ENCODE results near the gene COL15A1.

COL15A1 gene

DNA sequence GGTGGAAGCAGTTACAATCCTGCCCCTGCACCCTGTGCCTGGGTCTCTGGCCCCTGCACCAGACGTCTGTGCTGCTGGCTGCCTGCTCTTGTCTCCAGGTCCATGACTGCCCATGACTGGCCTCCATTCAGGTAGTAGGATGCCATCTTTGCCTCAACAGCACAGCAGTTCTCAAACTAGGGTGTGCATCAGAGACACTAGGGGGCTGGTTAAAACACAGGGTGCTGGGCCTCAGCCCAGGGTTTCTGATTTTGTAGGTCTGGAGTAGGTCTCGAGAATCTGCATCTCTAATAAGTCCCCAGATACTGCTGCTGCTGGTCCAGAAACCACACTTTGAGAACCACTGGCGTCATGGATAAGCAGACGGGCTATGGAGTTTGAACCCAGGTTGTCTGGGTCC lies 24.0 kb downstream of the COL15A1 start:
- H3K4me3 ChIP-seq (ENCODE audit: low read length), result no peak overlapping the region
- DNase-seq (ENCODE audit: low read depth), result no peak
- TF ChIP-seq, protein P1, sequence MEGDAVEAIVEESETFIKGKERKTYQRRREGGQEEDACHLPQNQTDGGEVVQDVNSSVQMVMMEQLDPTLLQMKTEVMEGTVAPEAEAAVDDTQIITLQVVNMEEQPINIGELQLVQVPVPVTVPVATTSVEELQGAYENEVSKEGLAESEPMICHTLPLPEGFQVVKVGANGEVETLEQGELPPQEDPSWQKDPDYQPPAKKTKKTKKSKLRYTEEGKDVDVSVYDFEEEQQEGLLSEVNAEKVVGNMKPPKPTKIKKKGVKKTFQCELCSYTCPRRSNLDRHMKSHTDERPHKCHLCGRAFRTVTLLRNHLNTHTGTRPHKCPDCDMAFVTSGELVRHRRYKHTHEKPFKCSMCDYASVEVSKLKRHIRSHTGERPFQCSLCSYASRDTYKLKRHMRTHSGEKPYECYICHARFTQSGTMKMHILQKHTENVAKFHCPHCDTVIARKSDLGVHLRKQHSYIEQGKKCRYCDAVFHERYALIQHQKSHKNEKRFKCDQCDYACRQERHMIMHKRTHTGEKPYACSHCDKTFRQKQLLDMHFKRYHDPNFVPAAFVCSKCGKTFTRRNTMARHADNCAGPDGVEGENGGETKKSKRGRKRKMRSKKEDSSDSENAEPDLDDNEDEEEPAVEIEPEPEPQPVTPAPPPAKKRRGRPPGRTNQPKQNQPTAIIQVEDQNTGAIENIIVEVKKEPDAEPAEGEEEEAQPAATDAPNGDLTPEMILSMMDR (conservative IDR thresholded peaks at IDR 0.05; ENCODE audit: low read depth, low read length), result no peak

DNA sequence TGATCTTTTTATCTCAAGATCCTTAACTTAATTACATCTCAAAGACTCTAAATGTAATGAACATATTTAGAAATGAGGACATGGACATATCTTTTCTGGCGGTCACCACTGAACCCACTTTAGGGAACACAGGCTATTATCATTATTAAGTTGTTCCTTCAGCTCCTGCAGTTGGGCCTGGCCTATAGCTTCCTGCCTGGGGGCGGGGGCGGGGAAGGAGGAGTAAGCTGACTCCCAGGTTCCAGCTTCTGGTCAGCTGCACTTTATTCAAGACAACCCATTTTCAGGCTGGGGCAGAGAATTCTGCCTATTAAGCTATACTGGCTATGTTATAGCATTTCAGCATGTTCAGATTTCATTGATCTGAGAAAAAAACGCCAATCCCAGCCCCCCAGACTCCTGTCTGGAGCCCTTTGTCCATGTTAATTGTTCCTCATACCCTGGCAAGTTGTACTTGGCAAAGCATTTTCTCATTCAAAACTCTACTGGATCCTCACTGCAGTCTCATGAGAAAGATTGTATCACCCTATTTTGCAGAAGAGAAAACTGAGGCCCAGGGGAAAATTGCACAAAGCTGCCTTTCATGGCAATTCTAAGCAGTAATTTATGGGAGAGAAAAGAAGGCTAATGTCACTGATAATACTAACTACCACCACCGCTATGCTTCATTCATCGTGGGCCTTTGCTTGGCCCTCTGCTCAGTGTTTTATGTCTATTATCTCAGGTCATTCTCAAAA lies 25.1 kb downstream of the COL15A1 start:
- H3K4me3 ChIP-seq (ENCODE audit: low read length), result no peak overlapping the region
- DNase-seq (ENCODE audit: low read depth), result no peak
- TF ChIP-seq, protein P1 (conservative IDR thresholded peaks at IDR 0.05; ENCODE audit: low read depth, low read length), result no peak

DNA sequence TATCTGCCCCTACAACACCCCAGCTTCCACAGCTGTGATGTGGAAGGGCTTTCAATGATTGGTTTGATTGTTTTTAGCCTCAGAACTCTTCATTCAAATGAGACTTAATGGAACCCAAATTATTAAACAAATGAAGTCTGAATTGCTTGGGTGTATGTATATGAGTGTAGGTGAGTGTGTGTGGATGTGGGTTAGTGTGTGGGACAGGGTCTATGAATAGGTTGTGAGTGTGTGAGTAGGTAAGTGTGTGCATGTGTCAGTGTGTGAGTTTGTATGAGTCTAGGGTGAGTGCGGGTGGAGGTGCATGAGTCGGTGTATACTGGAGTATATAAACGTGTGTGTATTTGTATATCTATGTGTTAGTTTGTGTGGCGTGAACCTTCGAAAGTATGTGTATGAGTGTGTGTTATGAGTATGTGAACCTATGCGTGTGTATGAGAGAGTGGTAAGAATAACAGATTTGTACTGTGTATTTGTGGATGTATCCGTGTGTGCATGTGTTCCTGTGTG lies 26.9 kb downstream of the COL15A1 start:
- no peak for DNase-seq (ENCODE audit: low read depth)
- TF ChIP-seq, protein P1 (conservative IDR thresholded peaks at IDR 0.05; ENCODE audit: low read depth, low read length), result no peak
- H3K4me3 ChIP-seq (ENCODE audit: low read length), result no peak overlapping the region

DNA sequence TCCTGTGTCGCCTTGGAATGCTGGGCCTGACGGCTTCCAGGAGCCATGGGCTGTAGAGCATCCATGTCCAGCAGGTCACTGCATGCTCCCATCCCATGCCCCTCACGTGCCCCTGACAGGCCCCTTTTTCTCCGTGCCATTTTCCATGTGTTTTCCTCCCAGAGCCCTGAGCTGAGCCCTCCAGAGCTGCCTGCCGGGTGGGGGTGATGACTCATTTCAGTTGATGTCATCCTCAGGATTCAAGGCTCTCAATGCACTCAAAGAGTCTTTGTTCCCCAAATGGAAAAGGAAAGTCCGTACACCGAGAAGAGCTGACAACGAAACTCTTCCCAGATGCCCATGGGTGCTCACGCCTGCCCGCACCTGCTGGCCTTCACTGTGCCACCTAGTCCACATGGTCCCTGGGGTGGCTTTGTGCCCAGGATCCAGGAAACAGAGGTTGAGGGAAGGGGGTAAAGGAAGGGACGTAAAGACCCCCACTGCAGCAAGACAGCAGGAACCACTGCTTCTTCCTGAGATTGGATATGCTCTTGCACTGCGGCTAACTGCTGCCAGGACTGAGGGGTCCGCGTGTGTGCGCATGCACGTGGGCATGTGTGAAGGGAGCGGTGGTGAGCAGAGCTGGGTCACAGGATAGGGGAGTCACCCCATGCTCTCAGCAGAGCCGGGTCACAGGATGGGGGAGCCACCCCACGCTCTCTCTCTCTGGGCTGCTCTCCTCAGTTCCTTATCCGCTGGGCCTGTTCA lies 27.6 kb downstream of the COL15A1 start:
- peak; percentile 38 for DNase-seq (ENCODE audit: low read depth)
- TF ChIP-seq, protein P1 (conservative IDR thresholded peaks at IDR 0.05; ENCODE audit: low read depth, low read length), result no peak
- H3K4me3 ChIP-seq (ENCODE audit: low read length), result no peak overlapping the region

DNA sequence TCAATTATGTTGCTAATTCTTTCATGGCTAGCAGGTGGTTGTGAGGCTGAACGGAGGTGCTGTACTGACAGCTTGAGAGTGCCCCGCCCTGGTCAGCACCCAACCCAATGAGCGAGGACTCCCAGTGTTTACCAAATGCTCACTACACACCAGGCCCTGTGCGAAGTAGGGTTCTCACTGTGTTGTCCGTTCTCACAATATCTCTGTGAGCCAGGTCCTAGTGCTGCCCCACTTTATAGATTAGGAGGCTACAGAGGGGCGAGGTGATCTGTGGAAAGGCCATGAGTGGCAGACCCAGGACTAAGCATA lies 28.2 kb downstream of the COL15A1 start:
- TF ChIP-seq, protein P1 (conservative IDR thresholded peaks at IDR 0.05; ENCODE audit: low read depth, low read length), result no peak
- DNase-seq (ENCODE audit: low read depth), result no peak
- H3K4me3 ChIP-seq (ENCODE audit: low read length), result no peak overlapping the region

DNA sequence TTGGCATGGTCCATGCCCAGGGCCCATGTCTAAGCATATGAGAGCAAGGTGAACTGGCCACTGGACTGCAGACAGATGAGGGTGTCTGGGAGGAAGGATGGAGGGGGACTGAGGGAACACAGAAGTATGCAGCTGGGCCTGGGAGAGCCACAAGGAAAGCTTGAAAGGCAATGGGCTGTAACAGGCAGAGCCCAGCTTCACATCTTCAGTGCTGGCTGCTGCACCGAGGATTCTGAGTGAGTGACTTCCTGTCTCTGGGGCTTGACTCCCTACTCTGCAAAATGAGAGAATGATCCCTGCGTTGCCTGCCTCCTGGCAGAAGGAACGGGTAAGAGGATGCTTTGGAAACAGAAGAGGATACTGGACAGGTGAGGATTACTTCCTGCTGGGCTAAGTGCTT lies 29.0 kb downstream of the COL15A1 start:
- TF ChIP-seq, protein P1 (conservative IDR thresholded peaks at IDR 0.05; ENCODE audit: low read depth, low read length), result no peak
- no peak for DNase-seq (ENCODE audit: low read depth)
- no peak overlapping the region for H3K4me3 ChIP-seq (ENCODE audit: low read length)

DNA sequence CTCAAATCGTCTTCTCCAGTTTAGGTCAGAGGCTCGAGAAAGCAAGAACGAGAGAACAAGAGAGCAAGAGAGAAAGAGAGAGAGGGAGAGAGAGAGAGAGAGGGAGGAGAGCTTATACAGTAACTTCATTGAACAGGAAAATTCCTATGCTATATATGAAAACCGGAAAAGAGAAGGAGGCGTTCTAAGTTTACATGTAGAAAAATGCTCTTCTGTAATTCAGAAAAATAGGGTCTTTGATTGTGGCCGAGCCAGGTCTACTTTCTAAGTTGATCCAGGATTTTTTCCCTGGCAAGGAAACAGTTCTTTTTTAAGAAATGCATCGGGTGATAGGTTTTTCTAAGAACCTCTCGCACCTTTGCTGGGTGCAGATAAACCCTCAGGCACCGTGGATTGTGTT lies 29.5 kb downstream of the COL15A1 start:
- DNase-seq (ENCODE audit: low read depth), result no peak
- no peak overlapping the region for H3K4me3 ChIP-seq (ENCODE audit: low read length)
- TF ChIP-seq, protein P1 (conservative IDR thresholded peaks at IDR 0.05; ENCODE audit: low read depth, low read length), result no peak

Measured in retinal pigment epithelial cell (primary cell).